Astrocyte (in vitro differentiated cells and primary cell): ENCODE data around the gene POU3F3. TPM values are rescaled to one million over a fixed set of nuclear protein-coding genes. Genes with fewer than 3 reads are reported as not detected.

Experiments
- DNase-seq: peaks from one replicate; pipeline ENCODE4 v3.0.0-alpha.2; 2010; ENCODE audit warnings: low read depth
- FAIRE-seq: peaks from 2 replicates; lab custom pipeline; 2011; peaks lifted over from hg19 to GRCh38; lab: Jason Lieb, UNC
- H2AFZ ChIP-seq: 2 replicates; pipeline ENCODE4 v1.6.0; 2012; ENCODE audit warnings: low read depth, low read length, inconsistent platforms
- H3K27ac ChIP-seq: 2 replicates; pipeline ENCODE4 v1.5.1; 2011; ENCODE audit warnings: low read depth, low read length, inconsistent platforms
- H3K27me3 ChIP-seq: 2 replicates; pipeline ENCODE4 v1.6.0; 2011; ENCODE audit warnings: low read length, inconsistent platforms; ENCODE audit not compliant: insufficient read depth
- H3K36me3 ChIP-seq: 2 replicates; pipeline ENCODE4 v1.5.1; 2011; ENCODE audit warnings: low read length, inconsistent platforms; ENCODE audit not compliant: insufficient read depth
- H3K4me1 ChIP-seq: 2 replicates; pipeline ENCODE4 v1.5.1; 2011; ENCODE audit warnings: low read length, inconsistent platforms; ENCODE audit not compliant: insufficient read depth
- H3K4me2 ChIP-seq: 2 replicates; pipeline ENCODE4 v1.6.0; 2012; ENCODE audit warnings: low read length, inconsistent platforms
- H3K4me3 ChIP-seq: 2 replicates; pipeline ENCODE4 v1.5.1; 2011; ENCODE audit warnings: low read depth, mild to moderate bottlenecking, low read length, inconsistent platforms; ENCODE audit not compliant: insufficient read depth
- H3K79me2 ChIP-seq: 2 replicates; pipeline ENCODE4 v1.6.0; 2012; ENCODE audit warnings: mild to moderate bottlenecking, low read length, inconsistent platforms; ENCODE audit not compliant: insufficient read depth
- H3K9ac ChIP-seq: 2 replicates; pipeline ENCODE4 v1.6.0; 2012; ENCODE audit warnings: mild to moderate bottlenecking, low read length, inconsistent platforms
- H3K9me3 ChIP-seq: 2 replicates; pipeline ENCODE4 v1.5.1; 2012; ENCODE audit warnings: low read depth, mild to moderate bottlenecking, low read length, inconsistent platforms; ENCODE audit not compliant: insufficient read depth
- H4K20me1 ChIP-seq: 2 replicates; pipeline ENCODE4 v1.6.0; 2012; ENCODE audit warnings: low read length, inconsistent platforms; ENCODE audit not compliant: insufficient read depth
- H3K27ac Mint-ChIP-seq: one replicate; pipeline ENCODE4 v1.8.0; 2021; ENCODE audit warnings: mild to moderate bottlenecking, mixed read lengths; ENCODE audit not compliant: unreplicated experiment
- H3K27me3 Mint-ChIP-seq: one replicate; pipeline ENCODE4 v1.8.0; 2021; ENCODE audit warnings: low read depth, mixed read lengths; ENCODE audit not compliant: unreplicated experiment
- H3K36me3 Mint-ChIP-seq: one replicate; pipeline ENCODE4 v1.8.0; 2021; ENCODE audit warnings: low read depth, mixed read lengths; ENCODE audit not compliant: unreplicated experiment
- H3K4me1 Mint-ChIP-seq: one replicate; pipeline ENCODE4 v1.8.0; 2021; ENCODE audit warnings: low read depth, mixed read lengths; ENCODE audit not compliant: unreplicated experiment
- H3K4me3 Mint-ChIP-seq: one replicate; pipeline ENCODE4 v1.8.0; 2021; ENCODE audit warnings: mild to moderate bottlenecking, moderate library complexity, mixed read lengths; ENCODE audit not compliant: unreplicated experiment
- H3K9me3 Mint-ChIP-seq: one replicate; pipeline ENCODE4 v1.8.0; 2021; ENCODE audit warnings: mild to moderate bottlenecking, mixed read lengths; ENCODE audit not compliant: unreplicated experiment
- CTCF ChIP-seq: IDR thresholded peaks from 2 replicates; pipeline ENCODE4 v1.5.1; 2011; ENCODE audit warnings: low read depth, mild to moderate bottlenecking, inconsistent platforms, low read length, moderate library complexity; ENCODE audit not compliant: insufficient read depth
- EZH2 ChIP-seq: IDR thresholded peaks from 2 replicates; pipeline ENCODE4 v1.6.1; 2012; ENCODE audit warnings: mild to moderate bottlenecking, low read length, inconsistent platforms; ENCODE audit not compliant: insufficient read depth
- total RNA-seq: library from RNA; stranded (reverse); gene quantifications from 2 replicates; pipeline ENCODE4 v1.2.1, GENCODE V29; 2021

POU3F3 gene
- total RNA-seq, 1 donor from 2014 or later = 0.09 TPM

GRCh38 chr2:104867813-104868504 is 14.0 kb downstream of the POU3F3 start:
- H3K4me3 Mint-ChIP-seq = no peak overlapping the region
- peak overlapping the region; percentile 78 for H3K4me2 ChIP-seq
- H4K20me1 ChIP-seq = no peaks in the 10 kb centered on the region
- H3K79me2 ChIP-seq = peaks cover 39% of the 10 kb centered on the region
- FAIRE-seq = no peak
- H3K4me3 ChIP-seq = no peak overlapping the region
- H3K27me3 ChIP-seq = peaks cover 40% of the 10 kb centered on the region
- H3K9me3 ChIP-seq = no peaks in the 10 kb centered on the region
- no peaks in the 10 kb centered on the region for H3K36me3 ChIP-seq
- no peak overlapping the region for H3K9ac ChIP-seq
- no peak overlapping the region for H2AFZ ChIP-seq
- DNase-seq = no peak
- H3K27ac ChIP-seq = no peak overlapping the region
- peaks cover 6% of the 10 kb centered on the region for H3K4me1 Mint-ChIP-seq
- peaks cover 90% of the 10 kb centered on the region for H3K27me3 Mint-ChIP-seq
- H3K36me3 Mint-ChIP-seq = no peaks in the 10 kb centered on the region
- H3K4me1 ChIP-seq = peaks cover 15% of the 10 kb centered on the region
- H3K27ac Mint-ChIP-seq = no peak overlapping the region
- H3K9me3 Mint-ChIP-seq = peaks cover 13% of the 10 kb centered on the region
- TF ChIP-seq CTCF (no peak), EZH2 (no peak)

GRCh38 chr2:104868505-104868866 is 14.6 kb downstream of the POU3F3 start:
- Mint-ChIP-seq H3K4me1 (peaks cover 6% of the 10 kb centered on the region), H3K9me3 (peaks cover 13% of the 10 kb centered on the region), H3K27ac (no peak overlapping the region), H3K27me3 (peaks cover 86% of the 10 kb centered on the region), H3K36me3 (no peaks in the 10 kb centered on the region), H3K4me3 (no peak overlapping the region)
- Histone ChIP-seq H3K36me3 (no peaks in the 10 kb centered on the region), H3K9ac (no peak overlapping the region), H3K27ac (no peak overlapping the region), H3K4me2 (no peak overlapping the region), H3K4me3 (no peak overlapping the region), H3K79me2 (peaks cover 34% of the 10 kb centered on the region), H4K20me1 (no peaks in the 10 kb centered on the region), H3K9me3 (no peaks in the 10 kb centered on the region), H3K4me1 (peaks cover 11% of the 10 kb centered on the region), H2AFZ (no peak overlapping the region), H3K27me3 (peaks cover 39% of the 10 kb centered on the region)
- TF ChIP-seq CTCF (no peak), EZH2 (no peak)
- FAIRE-seq = no peak
- DNase-seq = no peak
